ENCODE data around the gene SRSF9. TPM values are rescaled to one million over a fixed set of nuclear protein-coding genes. Genes with fewer than 3 reads are reported as not detected.
A peak's percentile ranks its signal among the peaks of the same experiment; 100 is the strongest.
"Not testable (repeated sequence)": the region's sequence is repeated elsewhere in the genome, so short reads cannot be mapped to it uniquely, and the experiment has no call there.

The SRSF9 gene
- 100 to 1,000 TPM in 1 of 4 donors, 10 to 100 TPM in 3; 64.5 to 107 (median 79.9) TPM for total RNA-seq

DNA sequence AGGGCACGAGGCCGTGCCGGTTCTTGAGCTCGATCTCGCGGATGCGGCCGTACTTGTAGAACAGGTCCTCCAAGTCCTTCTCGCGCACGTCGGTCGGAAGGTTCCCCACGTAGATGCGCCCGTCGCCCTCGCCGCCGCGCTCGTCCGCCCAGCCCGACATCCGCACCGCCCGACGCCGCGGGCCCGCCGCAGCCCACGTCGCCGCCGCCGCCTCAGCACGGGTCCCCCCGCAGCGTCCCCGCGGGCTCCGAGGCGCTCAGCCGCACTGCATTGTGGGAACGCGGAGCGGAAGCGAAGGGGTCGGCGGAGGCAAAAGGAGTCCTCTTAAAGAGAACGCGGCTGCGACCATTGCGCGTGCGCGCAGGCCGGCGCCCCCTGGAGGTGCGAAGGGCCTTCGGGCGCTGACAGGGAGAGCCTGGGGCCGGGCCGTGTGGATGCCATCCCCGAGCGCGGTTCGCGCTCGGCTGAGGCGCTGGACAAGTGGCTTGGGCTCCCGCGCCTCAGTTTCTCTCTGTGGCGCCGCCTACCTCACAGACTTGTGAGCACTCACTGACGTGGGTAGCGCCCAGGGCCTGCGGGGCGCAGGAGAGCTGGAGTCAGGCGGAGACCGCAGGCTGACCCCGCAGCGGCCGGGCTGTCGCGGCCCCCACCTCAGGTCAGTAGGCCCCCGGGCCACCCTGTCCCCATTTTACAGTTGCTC lies at the start of gene SRSF9:
SRSF9 (minus strand) TSS at position 299 of the 700 bp plus-strand sequence; CDS start at position 160, 139 bp downstream.
- peak in 1 of 2 donors; percentile 78 for TF ChIP-seq POLR2A (IDR thresholded peaks at IDR 0.05)
- TF ChIP-seq, protein P1, sequence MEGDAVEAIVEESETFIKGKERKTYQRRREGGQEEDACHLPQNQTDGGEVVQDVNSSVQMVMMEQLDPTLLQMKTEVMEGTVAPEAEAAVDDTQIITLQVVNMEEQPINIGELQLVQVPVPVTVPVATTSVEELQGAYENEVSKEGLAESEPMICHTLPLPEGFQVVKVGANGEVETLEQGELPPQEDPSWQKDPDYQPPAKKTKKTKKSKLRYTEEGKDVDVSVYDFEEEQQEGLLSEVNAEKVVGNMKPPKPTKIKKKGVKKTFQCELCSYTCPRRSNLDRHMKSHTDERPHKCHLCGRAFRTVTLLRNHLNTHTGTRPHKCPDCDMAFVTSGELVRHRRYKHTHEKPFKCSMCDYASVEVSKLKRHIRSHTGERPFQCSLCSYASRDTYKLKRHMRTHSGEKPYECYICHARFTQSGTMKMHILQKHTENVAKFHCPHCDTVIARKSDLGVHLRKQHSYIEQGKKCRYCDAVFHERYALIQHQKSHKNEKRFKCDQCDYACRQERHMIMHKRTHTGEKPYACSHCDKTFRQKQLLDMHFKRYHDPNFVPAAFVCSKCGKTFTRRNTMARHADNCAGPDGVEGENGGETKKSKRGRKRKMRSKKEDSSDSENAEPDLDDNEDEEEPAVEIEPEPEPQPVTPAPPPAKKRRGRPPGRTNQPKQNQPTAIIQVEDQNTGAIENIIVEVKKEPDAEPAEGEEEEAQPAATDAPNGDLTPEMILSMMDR (IDR thresholded peaks at IDR 0.05), result peak; percentile 62 to 95 (median 85)
- peak; percentile 93 to 95 for DNase-seq
- intact Hi-C loops (cut with DNase I), result no loop called here
- Histone ChIP-seq H3K4me3 (replicated peaks in 1 of 3) (peak within 1 kb of the TSS; percentile 63 to 91 (median 87)), H3K4me1 (peaks cover 11 to 16% of the 10 kb centered on the region in 2 donors), H3K36me3 (peaks cover 8 to 9% of the 10 kb centered on the region in 2 donors), H3K27me3 (no peaks in the 10 kb centered on the region), H3K27ac (peak within 1 kb of the TSS; percentile 80 to 88 (median 86)), H3K9me3 (no peaks in the 10 kb centered on the region)
- WGBS, 2 donors, result 0% methylated on average over 4 to 13 of the region's 88 CpGs

- H3K4me1 ChIP-seq; DNase-seq; H3K27ac ChIP-seq; intact Hi-C loops (cut with DNase I); H3K4me3 ChIP-seq (replicated peaks in 1 of 3); H3K27me3 ChIP-seq; H3K9me3 ChIP-seq: not testable (repeated sequence)
- 96 to 97% methylated on average over 8 of the region's 8 CpGs for WGBS, 2 donors
- H3K36me3 ChIP-seq, result peaks cover 19 to 20% of the 10 kb centered on the region in 2 donors
Measured at GRCh38 chr12:120519324-120519723, 49.8 kb upstream of the SRSF9 start.

- Histone ChIP-seq H3K27me3 (no peaks in the 10 kb centered on the region), H3K4me1 (no peaks in the 10 kb centered on the region), H3K36me3 (peaks cover 17 to 22% of the 10 kb centered on the region in 2 donors), H3K27ac (no peak overlapping the region), H3K9me3 (no peaks in the 10 kb centered on the region), H3K4me3 (replicated peaks in 1 of 3) (no peak overlapping the region)
- TF ChIP-seq POLR2A (IDR thresholded peaks at IDR 0.05), result no peak
- TF ChIP-seq, protein P1 (IDR thresholded peaks at IDR 0.05), result no peak
- intact Hi-C loops (cut with DNase I), result no loop called here
- 92 to 95% methylated on average over 2 of the region's 2 CpGs for WGBS, 2 donors
- DNase-seq, result no peak
Measured at GRCh38 chr12:120515496-120515895, 45.9 kb upstream of the SRSF9 start.

- Histone ChIP-seq H3K4me3 (replicated peaks in 1 of 3) (no peak overlapping the region), H3K36me3 (peaks cover 29 to 37% of the 10 kb centered on the region in 2 donors), H3K9me3 (no peaks in the 10 kb centered on the region), H3K27ac (no peak overlapping the region), H3K4me1 (no peaks in the 10 kb centered on the region), H3K27me3 (no peaks in the 10 kb centered on the region)
- DNase-seq, result no peak
- intact Hi-C loops (cut with DNase I), result no loop called here
- 83 to 84% methylated on average over 7 of the region's 7 CpGs for WGBS, 2 donors
- TF ChIP-seq, protein P1 (IDR thresholded peaks at IDR 0.05), result no peak
- no peak for TF ChIP-seq POLR2A (IDR thresholded peaks at IDR 0.05)
Measured at GRCh38 chr12:120514002-120514401, 44.5 kb upstream of the SRSF9 start.

DNA sequence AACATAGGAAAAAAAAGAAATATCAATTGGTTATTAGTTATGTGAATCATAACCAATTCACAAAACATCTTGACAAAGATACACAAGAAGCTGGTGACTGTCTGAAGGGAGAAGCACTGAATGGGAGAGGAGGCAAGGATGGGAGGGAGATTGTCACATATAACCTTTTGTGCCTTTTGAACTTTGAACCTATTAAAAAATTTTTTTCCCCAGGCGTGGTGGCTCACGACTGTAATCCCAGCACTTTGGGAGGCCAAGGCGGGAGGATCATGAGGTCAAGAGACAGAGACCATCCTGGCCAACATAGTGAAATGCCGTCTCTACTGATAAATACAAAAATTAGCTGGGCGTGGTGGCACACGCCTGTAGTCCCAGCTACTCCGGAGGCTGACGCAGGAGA lies 39.0 kb upstream of the SRSF9 start:
- Histone ChIP-seq H3K27ac (no peak overlapping the region), H3K36me3 (peaks cover 35 to 36% of the 10 kb centered on the region in 2 donors), H3K9me3 (no peaks in the 10 kb centered on the region), H3K4me1 (no peaks in the 10 kb centered on the region), H3K4me3 (replicated peaks in 1 of 3) (no peak overlapping the region), H3K27me3 (no peaks in the 10 kb centered on the region)
- TF ChIP-seq, protein P1 (IDR thresholded peaks at IDR 0.05), result no peak
- TF ChIP-seq POLR2A (IDR thresholded peaks at IDR 0.05), result no peak
- intact Hi-C loops (cut with DNase I), result no loop called here
- 96 to 97% methylated on average over 8 of the region's 8 CpGs for WGBS, 2 donors
- DNase-seq, result no peak
